Stimulated activated naive CD8-positive, alpha-beta T cell treated with anti-CD3 and anti-CD28 coated beads, Interleukin-15, amount 100 ng/mL, for 72 hours (primary cell): ENCODE results near the gene WBP11.
A peak's percentile ranks its signal among the peaks of the same experiment; 100 is the strongest.

Experiments
- ATAC-seq: fragments of 150-1000 bp; cut with Tn5 transposase; 2 replicates; pipeline ENCODE4 v1.10.0; 2021; ENCODE audit warnings: mild to moderate bottlenecking, moderate library complexity
- DNase-seq, 2 donors: peaks; one replicate each; pipeline ENCODE4 v3.0.0; 2021 to 2022
- H3K27ac Mint-ChIP-seq, 2 donors: one replicate each; pipeline ENCODE4 v1.8.0; 2022; ENCODE audit warnings: mild to moderate bottlenecking in 2 of 2, mixed read lengths in 2 of 2, moderate library complexity in 2 of 2
- H3K27me3 Mint-ChIP-seq: one replicate; pipeline ENCODE4 v1.8.0; 2022; ENCODE audit warnings: mixed read lengths
- H3K4me1 Mint-ChIP-seq: one replicate; pipeline ENCODE4 v1.8.0; 2022; ENCODE audit warnings: mild to moderate bottlenecking, mixed read lengths
- H3K4me3 Mint-ChIP-seq, 2 donors: one replicate each; pipeline ENCODE4 v1.8.0; 2022; ENCODE audit warnings: mild to moderate bottlenecking in 2 of 2, mixed read lengths in 2 of 2, moderate library complexity in 1 of 2
- H3K9me3 Mint-ChIP-seq, 2 donors: one replicate each; pipeline ENCODE4 v1.8.0; 2022; ENCODE audit warnings: mixed read lengths in 2 of 2

The WBP11 gene

DNA sequence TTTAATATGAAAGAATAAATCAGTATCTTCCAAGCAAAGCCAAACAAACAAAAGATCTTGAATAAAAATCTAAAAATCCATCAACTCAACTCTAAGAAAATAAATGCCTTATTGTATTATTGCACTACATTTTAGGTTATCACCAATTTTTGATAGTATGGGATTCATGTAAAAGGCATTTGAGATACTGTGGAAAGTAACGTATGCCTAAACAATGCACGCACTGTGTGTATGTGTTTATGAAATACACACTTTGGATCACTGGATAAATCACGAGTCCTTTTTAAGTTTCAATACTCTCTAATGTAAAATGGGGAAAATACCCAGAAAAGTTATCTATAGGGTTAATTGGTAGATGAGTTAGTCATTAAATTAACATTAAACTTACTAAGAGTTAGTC is 17.7 kb downstream of the WBP11 start:
- ATAC-seq (no peak), DNase-seq (no peak)
- Mint-ChIP-seq H3K4me3 (no peak overlapping the region), H3K27me3 (no peaks in the 10 kb centered on the region), H3K27ac (no peak overlapping the region), H3K4me1 (peaks cover 3% of the 10 kb centered on the region), H3K9me3 (no peaks in the 10 kb centered on the region)

DNA sequence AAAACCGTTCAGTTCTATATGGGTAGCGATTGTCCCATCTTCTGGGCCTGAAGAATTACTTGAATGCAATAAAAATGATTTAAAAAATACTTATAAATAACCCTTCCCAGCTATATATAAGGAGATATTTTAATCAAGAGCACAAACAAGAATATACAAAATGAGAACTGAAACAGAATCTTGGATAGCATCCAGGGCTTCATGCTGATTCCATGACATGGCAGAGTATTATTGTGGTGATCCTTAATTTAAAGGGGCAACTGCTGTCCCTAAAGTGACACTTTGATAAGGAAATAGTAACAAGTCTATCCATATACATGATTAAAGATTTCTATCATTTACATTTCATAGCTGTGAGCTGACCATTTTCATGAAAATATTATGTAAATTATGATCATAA is 18.8 kb downstream of the WBP11 start:
- no peaks in the 10 kb centered on the region for H3K27me3 Mint-ChIP-seq
- peaks cover 7% of the 10 kb centered on the region for H3K4me1 Mint-ChIP-seq
- no peak for ATAC-seq
- no peak overlapping the region for H3K4me3 Mint-ChIP-seq
- H3K27ac Mint-ChIP-seq, result no peak overlapping the region
- no peak for DNase-seq
- no peaks in the 10 kb centered on the region for H3K9me3 Mint-ChIP-seq

DNA sequence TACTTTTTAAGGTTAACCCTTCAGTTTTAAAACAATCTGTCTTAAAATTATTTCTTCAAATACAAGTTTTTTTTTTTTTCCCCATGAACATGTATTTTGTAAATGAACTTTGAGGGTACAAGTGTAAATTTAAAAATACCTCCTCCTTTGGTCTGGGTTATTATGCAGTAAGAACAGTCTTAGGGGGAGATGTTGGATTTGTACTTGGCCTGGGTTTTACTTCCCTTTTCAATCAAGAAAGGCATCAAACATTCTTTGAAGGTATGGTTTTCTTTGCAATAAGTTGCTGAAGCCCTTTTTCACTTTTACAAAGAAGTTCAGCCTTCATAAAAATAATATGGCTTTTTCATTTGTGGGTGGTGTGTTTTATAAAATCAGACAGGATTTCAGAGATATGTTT is 20.5 kb downstream of the WBP11 start:
- no peaks in the 10 kb centered on the region for H3K27me3 Mint-ChIP-seq
- H3K4me3 Mint-ChIP-seq, result no peak overlapping the region
- ATAC-seq (no peak), DNase-seq (no peak)
- H3K27ac Mint-ChIP-seq, result no peak overlapping the region
- H3K4me1 Mint-ChIP-seq, result peaks cover 7% of the 10 kb centered on the region
- no peaks in the 10 kb centered on the region for H3K9me3 Mint-ChIP-seq

DNA sequence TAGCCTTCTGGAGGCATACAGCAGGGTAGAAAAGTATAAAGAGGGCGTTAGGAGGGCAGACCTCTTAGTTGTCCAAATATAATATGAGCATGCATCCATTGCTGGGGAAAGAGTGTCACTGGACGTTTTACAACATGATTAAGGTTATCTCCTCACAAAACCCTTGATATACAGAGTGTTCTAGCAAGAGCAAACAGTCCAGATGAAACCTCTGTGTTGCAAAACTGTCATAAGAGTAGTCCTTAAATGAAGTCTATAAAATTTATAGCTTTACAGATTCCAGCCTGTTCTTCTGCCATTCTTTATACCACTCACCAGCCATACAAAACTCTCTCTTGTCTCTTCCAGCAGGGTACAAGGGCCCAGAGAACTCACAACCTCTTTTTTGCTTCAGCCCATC is 21.7 kb downstream of the WBP11 start:
- H3K4me1 Mint-ChIP-seq, result peaks cover 13% of the 10 kb centered on the region
- H3K4me3 Mint-ChIP-seq, result no peak overlapping the region
- H3K27me3 Mint-ChIP-seq, result no peaks in the 10 kb centered on the region
- DNase-seq (no peak), ATAC-seq (no peak)
- no peak overlapping the region for H3K27ac Mint-ChIP-seq
- no peaks in the 10 kb centered on the region for H3K9me3 Mint-ChIP-seq

DNA sequence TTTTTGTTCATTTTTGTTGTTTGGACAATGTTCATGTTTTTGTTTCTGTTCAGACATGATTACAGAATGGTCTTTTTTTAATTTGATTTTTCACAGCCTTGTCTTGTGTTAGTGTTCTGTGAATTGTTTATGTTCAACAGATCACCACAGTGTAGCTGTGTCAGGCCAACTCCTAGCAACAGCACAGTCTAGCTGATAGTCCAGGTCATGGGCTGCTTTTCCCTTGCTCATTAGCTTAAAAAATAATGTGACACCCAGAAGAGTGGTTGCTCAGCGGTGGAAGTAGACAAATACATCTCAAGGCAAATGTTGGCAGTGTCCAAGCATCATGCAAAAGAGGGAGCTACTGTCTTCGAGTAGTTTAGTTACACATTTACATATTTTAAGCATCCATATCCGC is 22.4 kb downstream of the WBP11 start:
- Mint-ChIP-seq H3K27ac (no peak overlapping the region), H3K4me3 (no peak overlapping the region), H3K27me3 (no peaks in the 10 kb centered on the region), H3K9me3 (no peaks in the 10 kb centered on the region), H3K4me1 (peaks cover 20% of the 10 kb centered on the region)
- no peak for ATAC-seq
- DNase-seq, result no peak

DNA sequence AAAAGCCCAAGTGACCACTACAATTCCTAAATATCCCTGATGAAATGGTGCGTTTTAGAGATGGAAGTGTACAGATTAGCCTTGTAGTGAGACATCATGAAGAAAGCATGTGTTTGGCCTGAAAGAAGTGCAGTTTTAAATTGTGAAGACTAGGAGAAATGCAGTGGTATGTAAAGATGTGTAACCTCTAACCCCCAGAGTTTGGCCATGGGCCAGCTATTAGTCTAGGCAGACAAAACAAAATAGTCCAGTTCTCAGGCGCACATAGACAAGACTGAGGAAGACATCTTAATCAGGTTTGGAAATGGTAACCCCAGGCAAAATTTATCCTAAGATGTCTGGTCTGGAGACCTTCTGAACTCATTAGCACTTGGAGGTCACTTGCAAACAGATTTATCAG is 23.4 kb downstream of the WBP11 start:
- ATAC-seq, result no peak
- no peak overlapping the region for H3K4me3 Mint-ChIP-seq
- H3K27ac Mint-ChIP-seq, result no peak overlapping the region

DNA sequence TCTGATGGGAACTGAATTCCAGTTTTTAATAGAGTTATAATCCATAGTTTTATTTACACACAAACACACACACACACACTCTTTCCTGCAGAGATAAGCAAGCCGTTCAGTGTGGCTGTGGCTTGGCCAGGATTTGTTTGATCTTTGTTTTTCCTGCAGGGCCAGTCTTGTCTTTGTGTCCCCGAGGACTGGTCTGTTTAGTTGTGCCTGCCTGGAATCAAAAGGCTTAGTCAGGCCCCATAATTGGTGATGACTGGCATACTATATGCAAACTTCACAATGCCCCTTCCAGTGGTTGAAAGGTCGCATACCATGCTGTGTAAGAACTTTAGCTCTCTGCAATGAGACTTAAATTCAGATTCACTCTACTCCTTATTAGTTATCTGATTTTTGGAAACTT is 26.0 kb downstream of the WBP11 start:
- no peak for ATAC-seq
- Mint-ChIP-seq H3K4me3 (no peak overlapping the region), H3K27ac (no peak overlapping the region), H3K9me3 (no peaks in the 10 kb centered on the region), H3K27me3 (no peaks in the 10 kb centered on the region), H3K4me1 (peaks cover 40% of the 10 kb centered on the region)
- DNase-seq, result no peak

More for the DNA sequence above, 23.4 kb downstream of the WBP11 start:
- Mint-ChIP-seq H3K27me3 (no peaks in the 10 kb centered on the region), H3K9me3 (no peaks in the 10 kb centered on the region), H3K4me1 (peaks cover 26% of the 10 kb centered on the region)
- DNase-seq, result no peak

DNA sequence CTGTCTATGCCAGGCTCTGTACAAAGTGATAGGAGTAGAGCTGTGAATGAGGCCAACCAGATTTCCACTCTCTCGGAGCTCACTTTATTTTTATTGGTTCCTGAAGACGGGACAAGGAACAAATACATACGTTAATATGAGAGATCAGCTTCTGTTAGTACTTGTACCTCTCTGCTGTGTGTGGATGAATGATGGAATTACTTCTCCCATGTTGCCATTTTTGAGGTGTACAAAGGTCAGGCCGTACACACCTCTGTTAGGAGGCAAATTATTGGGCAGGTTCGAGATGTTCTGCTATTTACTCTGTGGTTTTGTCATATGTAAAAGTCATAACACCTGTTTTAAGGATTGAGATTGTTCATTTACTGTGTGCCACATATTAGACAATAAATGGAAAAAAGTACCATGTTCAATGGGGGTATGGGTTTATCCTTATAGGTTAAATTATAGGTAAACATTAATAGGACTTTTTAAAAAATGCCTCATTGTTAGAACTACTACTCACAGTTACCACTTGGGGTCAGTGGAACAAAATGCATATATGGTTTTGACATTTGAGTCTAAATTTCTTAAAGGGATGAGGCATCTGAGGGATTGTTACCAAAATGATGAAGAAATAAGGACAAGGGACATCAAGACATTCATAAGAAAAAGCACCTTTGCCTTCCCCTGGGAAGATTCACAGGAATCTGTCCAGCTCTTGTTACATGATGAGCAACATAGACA is 26.9 kb downstream of the WBP11 start:
- ATAC-seq, result no peak
- Mint-ChIP-seq H3K4me1 (peaks cover 48% of the 10 kb centered on the region), H3K27me3 (no peaks in the 10 kb centered on the region), H3K4me3 (peak overlapping the region; percentile 95 to 98), H3K9me3 (no peaks in the 10 kb centered on the region), H3K27ac (peak overlapping the region; percentile 97 to 99)
- DNase-seq, result no peak

DNA sequence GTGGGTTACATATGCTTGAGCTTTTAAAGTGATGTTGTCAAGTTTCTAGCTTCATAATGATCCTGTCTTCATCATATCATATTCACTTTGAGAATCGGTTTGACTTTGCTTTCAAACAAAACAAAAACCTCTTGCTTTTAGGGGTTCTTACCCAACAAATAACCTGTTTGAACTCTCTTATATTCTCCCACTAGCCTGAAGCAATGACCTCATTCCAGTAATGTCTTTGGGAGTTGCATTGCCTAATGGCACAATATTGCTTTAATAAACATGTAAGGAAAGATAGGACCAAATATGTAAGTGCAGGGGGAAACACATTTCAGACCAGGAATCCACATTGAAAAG is 27.7 kb downstream of the WBP11 start:
- Mint-ChIP-seq H3K9me3 (no peaks in the 10 kb centered on the region), H3K4me3 (peak overlapping the region; percentile 95 to 98), H3K27ac (peak overlapping the region; percentile 97 to 99), H3K4me1 (peaks cover 50% of the 10 kb centered on the region), H3K27me3 (no peaks in the 10 kb centered on the region)
- no peak for DNase-seq
- ATAC-seq, result no peak

DNA sequence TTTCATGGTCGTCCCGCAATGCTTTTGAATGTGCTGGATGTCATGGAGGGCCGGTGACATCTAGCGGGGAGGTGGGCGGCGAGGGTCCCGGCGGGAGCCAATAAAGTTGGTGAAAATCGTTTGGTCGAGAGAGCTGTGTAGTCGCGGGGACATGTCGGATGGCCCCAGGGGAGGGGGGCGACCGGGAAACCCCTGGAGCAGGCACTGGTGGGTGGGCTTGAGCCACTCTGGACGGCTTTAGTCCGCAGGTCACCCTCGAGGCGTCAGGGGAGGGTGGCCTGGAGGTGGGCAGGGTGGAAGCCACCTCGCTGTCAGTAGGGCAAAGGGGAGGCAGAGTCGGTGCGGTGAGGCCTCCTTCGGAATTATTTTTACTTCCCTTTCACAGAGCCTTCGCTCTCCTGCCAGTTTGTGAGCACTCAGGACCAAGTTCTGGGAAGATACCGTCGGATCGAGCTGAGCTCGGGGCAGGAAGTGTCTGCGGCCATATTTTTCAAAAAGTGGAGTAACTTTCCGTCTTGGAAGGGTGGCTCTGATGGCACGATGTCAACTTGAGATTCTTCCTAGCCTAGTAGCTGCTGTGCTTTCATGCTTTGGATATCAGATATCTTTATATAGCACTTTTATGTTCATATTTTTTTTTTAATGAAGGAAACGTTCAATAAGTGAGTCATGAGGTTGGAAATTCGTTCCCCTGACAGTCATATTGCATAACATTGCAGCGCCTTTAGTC is 28.2 kb downstream of the WBP11 start:
- DNase-seq, result peak; percentile 31 to 59
- Mint-ChIP-seq H3K4me1 (peaks cover 46% of the 10 kb centered on the region), H3K4me3 (peak overlapping the region; percentile 95 to 98), H3K9me3 (no peaks in the 10 kb centered on the region), H3K27me3 (no peaks in the 10 kb centered on the region), H3K27ac (peak overlapping the region; percentile 97 to 99)
- ATAC-seq, result peak; percentile 2

DNA sequence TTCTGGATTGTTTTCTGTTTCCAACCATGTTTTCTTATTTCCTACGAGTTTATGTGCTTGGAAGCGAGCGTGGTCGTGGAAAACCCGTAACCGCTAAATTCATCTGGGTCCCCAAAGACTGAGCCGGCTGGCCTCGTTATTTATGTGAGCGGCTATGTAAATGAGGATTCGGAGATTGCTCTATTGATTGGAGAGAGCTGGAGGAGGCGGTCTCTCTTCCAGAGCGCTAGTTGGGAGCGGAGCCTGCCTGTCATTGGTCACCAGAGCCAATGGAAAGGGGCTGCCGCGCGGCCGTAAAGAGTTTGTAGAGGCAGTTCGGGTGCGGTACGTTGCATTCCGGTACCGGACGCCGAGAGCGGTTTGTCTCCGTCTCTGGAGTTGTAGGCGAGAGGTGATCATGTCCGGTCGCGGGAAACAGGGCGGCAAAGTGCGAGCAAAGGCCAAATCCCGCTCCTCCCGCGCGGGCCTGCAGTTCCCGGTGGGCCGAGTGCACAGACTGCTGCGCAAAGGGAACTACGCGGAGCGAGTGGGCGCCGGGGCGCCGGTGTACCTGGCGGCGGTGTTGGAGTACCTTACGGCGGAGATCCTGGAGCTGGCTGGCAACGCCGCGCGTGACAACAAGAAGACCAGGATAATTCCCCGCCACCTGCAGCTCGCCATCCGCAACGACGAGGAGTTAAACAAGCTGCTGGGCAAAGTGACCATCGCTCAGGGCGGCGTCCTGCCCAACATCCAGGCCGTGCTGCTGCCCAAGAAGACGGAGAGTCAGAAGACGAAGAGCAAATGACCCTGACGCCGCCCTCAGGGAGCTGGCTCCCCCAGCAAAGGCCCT is 29.0 kb downstream of the WBP11 start:
- DNase-seq (peak; percentile 89 to 96), ATAC-seq (peak; percentile 71)
- H3K27me3 Mint-ChIP-seq, result no peaks in the 10 kb centered on the region
- H3K9me3 Mint-ChIP-seq, result no peaks in the 10 kb centered on the region
- peak overlapping the region; percentile 97 to 99 for H3K27ac Mint-ChIP-seq
- H3K4me1 Mint-ChIP-seq, result peaks cover 46% of the 10 kb centered on the region
- peak overlapping the region; percentile 95 to 98 for H3K4me3 Mint-ChIP-seq

DNA sequence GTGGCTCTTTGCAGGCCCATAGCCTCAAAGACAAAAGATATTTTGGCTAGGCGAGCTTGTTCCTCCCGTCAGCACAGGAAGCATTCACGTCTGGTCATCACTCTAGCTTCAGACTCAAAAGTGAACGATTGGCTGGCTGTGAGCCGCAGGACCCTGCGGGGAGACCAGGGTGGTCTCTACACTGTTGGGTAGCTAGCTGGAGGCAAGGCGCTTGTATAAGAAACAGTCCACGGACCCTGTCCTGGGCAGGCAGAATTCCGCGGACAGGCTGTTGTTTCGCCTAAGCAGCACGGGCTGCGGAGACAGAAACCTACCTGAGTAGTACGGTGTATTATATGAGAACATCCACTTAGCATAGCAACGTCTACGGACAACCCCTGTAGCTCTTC is 29.6 kb downstream of the WBP11 start:
- Mint-ChIP-seq H3K9me3 (no peaks in the 10 kb centered on the region), H3K4me1 (peaks cover 52% of the 10 kb centered on the region), H3K27ac (peak overlapping the region; percentile 97 to 99), H3K4me3 (peak overlapping the region; percentile 95 to 98), H3K27me3 (no peaks in the 10 kb centered on the region)
- no peak for DNase-seq
- peak; percentile 5 for ATAC-seq

DNA sequence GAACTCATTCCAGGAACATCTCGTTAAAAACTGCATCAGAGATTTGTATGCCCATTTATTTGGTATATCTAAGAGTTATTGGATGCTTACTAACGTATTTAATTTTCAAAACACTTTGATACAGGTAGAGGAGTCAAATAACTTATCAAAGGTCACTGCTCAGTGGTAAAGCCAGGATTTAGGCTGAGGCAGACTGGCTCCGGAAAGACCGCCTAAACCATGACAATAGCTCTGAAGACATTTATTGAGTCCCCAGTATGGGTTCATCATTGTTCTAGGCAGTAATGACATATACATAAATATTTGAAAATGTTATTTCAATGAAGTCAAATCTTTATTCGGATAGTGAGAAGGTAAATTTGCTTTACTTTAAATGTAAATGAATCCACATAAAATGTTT is 30.3 kb downstream of the WBP11 start:
- no peak overlapping the region for H3K27ac Mint-ChIP-seq
- H3K4me1 Mint-ChIP-seq, result peaks cover 54% of the 10 kb centered on the region

DNA sequence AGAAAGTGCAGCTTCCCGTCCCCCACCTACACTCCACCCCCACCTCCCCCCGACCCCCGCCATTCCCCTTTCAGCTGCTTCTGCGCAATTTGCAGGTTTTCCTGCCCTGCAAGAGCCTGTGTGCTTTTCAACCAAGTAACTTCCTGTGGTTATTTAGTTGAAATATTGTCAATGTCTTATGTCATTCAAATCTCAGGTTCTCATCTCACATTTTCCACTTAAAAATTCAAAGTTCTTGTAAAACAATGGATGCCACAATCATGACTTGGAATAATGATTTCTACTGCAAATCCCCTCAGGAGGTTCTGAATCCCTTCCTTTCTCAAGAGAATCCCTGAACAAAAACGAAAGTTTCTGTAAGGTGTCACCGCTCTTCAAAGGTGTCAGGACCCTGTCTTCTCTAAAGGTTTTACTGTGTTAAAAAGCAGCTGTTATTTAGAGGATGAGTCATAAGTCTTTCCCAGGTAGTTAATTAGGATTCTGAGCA is 31.6 kb downstream of the WBP11 start:
- H3K4me1 Mint-ChIP-seq, result peaks cover 60% of the 10 kb centered on the region
- DNase-seq (peak; percentile 24 to 50), ATAC-seq (no peak)

More for the DNA sequence above, 30.3 kb downstream of the WBP11 start:
- no peak for DNase-seq
- Mint-ChIP-seq H3K27me3 (no peaks in the 10 kb centered on the region), H3K9me3 (no peaks in the 10 kb centered on the region), H3K4me3 (peak overlapping the region; percentile 95 to 98)
- no peak for ATAC-seq

DNA sequence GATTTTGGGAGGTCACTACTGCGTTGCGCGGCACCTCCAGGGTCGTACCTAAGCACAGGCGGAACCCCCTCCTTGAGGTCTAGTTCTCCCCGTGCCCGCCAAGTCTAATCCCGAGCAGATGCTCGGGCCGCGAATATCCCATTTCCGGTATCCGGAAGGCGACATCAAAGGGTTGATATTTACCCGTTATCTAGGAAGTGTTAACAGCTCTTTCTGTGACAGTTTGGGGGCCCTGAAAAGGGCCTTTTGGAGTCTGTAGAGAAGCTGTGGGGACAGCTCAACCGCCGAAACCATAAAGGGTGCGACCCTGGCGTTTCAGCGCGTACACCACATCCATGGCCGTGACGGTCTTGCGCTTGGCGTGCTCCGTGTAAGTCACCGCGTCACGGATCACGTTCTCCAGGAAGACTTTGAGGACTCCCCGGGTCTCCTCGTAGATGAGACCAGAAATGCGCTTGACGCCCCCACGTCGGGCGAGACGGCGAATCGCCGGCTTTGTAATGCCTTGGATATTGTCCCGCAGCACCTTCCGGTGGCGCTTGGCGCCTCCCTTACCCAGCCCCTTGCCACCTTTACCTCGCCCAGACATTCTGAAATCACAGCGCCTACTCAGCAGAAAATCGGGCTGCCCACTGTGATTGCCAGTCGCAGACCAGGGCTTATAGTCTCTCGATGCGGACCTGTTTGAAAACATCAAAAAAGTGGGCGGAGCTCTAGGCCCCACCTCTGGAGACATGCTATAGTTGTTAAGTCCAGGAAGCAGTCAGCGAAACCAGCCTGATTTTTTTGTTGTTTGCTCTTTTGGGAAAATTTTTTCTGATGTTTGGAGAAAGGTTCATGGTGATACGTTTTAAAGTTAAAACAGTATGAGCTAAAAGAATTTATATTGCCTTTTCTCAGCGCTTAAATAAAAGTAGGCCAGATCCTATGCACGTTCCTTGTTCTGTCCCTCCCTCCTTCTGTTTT is 32.5 kb downstream of the WBP11 start:
- H3K4me1 Mint-ChIP-seq, result peaks cover 51% of the 10 kb centered on the region
- no peaks in the 10 kb centered on the region for H3K27me3 Mint-ChIP-seq
- ATAC-seq, result peak; percentile 46
- peak overlapping the region; percentile 94 to 97 for H3K4me3 Mint-ChIP-seq
- H3K27ac Mint-ChIP-seq, result peak overlapping the region; percentile 99 to 100
- DNase-seq, result peak; percentile 97
- peaks cover 5 to 11% of the 10 kb centered on the region in 2 donors for H3K9me3 Mint-ChIP-seq

More for the DNA sequence above, 31.6 kb downstream of the WBP11 start:
- peaks cover 0 to 2% of the 10 kb centered on the region in 2 donors for H3K9me3 Mint-ChIP-seq
- peak overlapping the region; percentile 94 to 97 for H3K4me3 Mint-ChIP-seq
- peak overlapping the region; percentile 99 to 100 for H3K27ac Mint-ChIP-seq
- H3K27me3 Mint-ChIP-seq, result no peaks in the 10 kb centered on the region
